Psoas muscle (tissue), 8 donors: ENCODE measurements around the gene CLDN34. TPM values are rescaled to one million over a fixed set of nuclear protein-coding genes. Genes with fewer than 3 reads are reported as not detected.

Experiments used
- ATAC-seq, 4 donors: fragments of 200-7000 bp; cut with Tn5 transposase; one replicate each; pipeline ENCODE4 v1.9.1; 2020; ENCODE audit warnings: moderate library complexity in 3 of 4, mild to moderate bottlenecking in 2 of 4
- DNase-seq, 2 donors: peaks; one replicate each; pipeline ENCODE4 v3.0.0-alpha.2; 2020
- H3K27ac ChIP-seq: fragments of 200-600 bp; one replicate; pipeline ENCODE4 v1.8.0; 2022
- H3K27me3 ChIP-seq, 3 donors: fragments of 200-600 bp in 1 of 3; one replicate each; pipeline versions ENCODE4 v1.6.1 to v1.8.0; 2013 to 2022; ENCODE audit warnings: low read length in 2 of 3, mild to moderate bottlenecking in 2 of 3, moderate library complexity in 1 of 3; ENCODE audit not compliant: insufficient read depth in 3 of 3
- H3K36me3 ChIP-seq, 2 donors: fragments of 200-600 bp in 1 of 2; one replicate each; pipeline versions ENCODE4 v1.6.1 to v1.8.0; 2013 to 2022; ENCODE audit warnings: low read depth in 1 of 2, mild to moderate bottlenecking in 1 of 2, moderate library complexity in 1 of 2; ENCODE audit not compliant: insufficient read depth in 1 of 2
- H3K4me1 ChIP-seq: fragments of 200-600 bp; one replicate; pipeline ENCODE4 v1.8.0; 2022
- H3K4me3 ChIP-seq: fragments of 200-600 bp; one replicate; pipeline ENCODE4 v1.8.0; 2022; ENCODE audit warnings: mild to moderate bottlenecking
- H3K9me3 ChIP-seq: fragments of 200-600 bp; one replicate; pipeline ENCODE4 v1.8.0; 2022
- CTCF ChIP-seq: fragments of 200-600 bp; IDR thresholded peaks from one replicate; pipeline ENCODE4 v1.8.0; 2022; ENCODE audit warnings: antibody characterized with exemption
- WGBS, 3 donors: extraction: QIAGEN DNeasy Blood & Tissue Kit; methylation state at CpG; one replicate each; pipeline versions ENCODE4 v1.1.6 to v1.1.7; 2013; 5-methylcytosine and 5-hydroxymethylcytosine counted together
- intact Hi-C, 2 donors: fragments of 100-400 bp; cut with DNase I; formaldehyde crosslinking; loops; one replicate each; pipeline versions ENCODE4 v1.11.0 to v1.14.2; 2022
- long read RNA-seq, 2 donors: library from polyadenylated mRNA; unstranded; transcript quantifications; one replicate each; pipeline ENCODE4 v2.0.0, GENCODE V29; 2021
- polyA plus RNA-seq, 3 donors: library from polyadenylated mRNA; stranded (reverse); fragments of 200-250 nt; gene quantifications; one replicate each; pipeline ENCODE4 v1.2.3, GENCODE V29; 2013
- total RNA-seq, 4 donors: library from RNA; stranded (reverse); fragmentation: NEBNext Ultra II Directional in 2 of 4; extraction: Animal tissue kit (Norgen Biotek cat#: 25700) in 2 of 4; gene quantifications; one replicate each; pipeline versions ENCODE4 v1.2.1 to v1.2.4, GENCODE V29; 2021 to 2023
- donor health status: healthy with polysubstance abuse.
- donor health status: DM: no; HTN: no; CAD: no; lungs with moderate emphysema.
- donor health status: Bipolar disorder and iron deficiency.
- donor health status: healthy.
- donor health status: DM: yes; HTN: yes; CAD: no.
- donor health status: DM: no; HTN: no; CAD: no.
- donor health status: DM: no; HTN: no; CAD: no.
- donor health status: DM: yes; HTN: yes; CAD: no.

Gene CLDN34
- total RNA-seq: not detected
- polyA plus RNA-seq: not detected
- long read RNA-seq, donor 1: 0 reads
- long read RNA-seq, donor 2: 0 reads

- Histone ChIP-seq H3K4me3 (no peak within 1 kb of the TSS), H3K4me1 (no peaks in the 10 kb centered on the region), H3K9me3 (no peaks in the 10 kb centered on the region), H3K27me3 (peaks cover 0 to 5% (median 0%) of the 10 kb centered on the region in 3 donors), H3K27ac (no peak within 1 kb of the TSS), H3K36me3 (no peaks in the 10 kb centered on the region)
- DNase-seq (no peak), ATAC-seq (no peak)
- TF ChIP-seq CTCF: no peak
- intact Hi-C loops: no loop called here
- WGBS, 3 donors: 86 to 95% (median 93%) methylated on average over 15 to 16 of the region's 16 CpGs
Measured at GRCh38 chrX:9966775-9967408, at the start of gene CLDN34. CLDN34 (plus strand) TSS chrX:9967358; CDS start chrX:9967358, 0 bp downstream.

- no peak for ATAC-seq
- WGBS, 3 donors: 72 to 87% (median 79%) methylated on average over 5 of the region's 5 CpGs
- DNase-seq: no peak
- H3K27ac ChIP-seq: no peak overlapping the region
- intact Hi-C loops: no loop called here
- H3K4me1 ChIP-seq: no peaks in the 10 kb centered on the region
- peaks cover 0 to 2% (median 0%) of the 10 kb centered on the region in 3 donors for H3K27me3 ChIP-seq
- H3K9me3 ChIP-seq: no peaks in the 10 kb centered on the region
- no peak overlapping the region for H3K4me3 ChIP-seq
- no peak for TF ChIP-seq CTCF
- no peaks in the 10 kb centered on the region for H3K36me3 ChIP-seq
Measured at GRCh38 chrX:9917861-9918260, 49.3 kb upstream of the CLDN34 start.

- Histone ChIP-seq H3K27ac (no peak overlapping the region), H3K4me3 (no peak overlapping the region), H3K9me3 (no peaks in the 10 kb centered on the region), H3K36me3 (no peaks in the 10 kb centered on the region), H3K27me3 (peaks cover 0 to 2% (median 0%) of the 10 kb centered on the region in 3 donors), H3K4me1 (no peaks in the 10 kb centered on the region)
- no peak for TF ChIP-seq CTCF
- 81 to 96% (median 93%) methylated on average over 3 of the region's 3 CpGs for WGBS, 3 donors
- intact Hi-C loops: no loop called here
- DNase-seq (no peak), ATAC-seq (no peak)
Measured at GRCh38 chrX:9919632-9920172, 47.5 kb upstream of the CLDN34 start.

- WGBS, 3 donors: 86 to 95% (median 93%) methylated on average over 5 of the region's 5 CpGs
- DNase-seq: no peak
- Histone ChIP-seq H3K36me3 (no peaks in the 10 kb centered on the region), H3K27me3 (no peaks in the 10 kb centered on the region), H3K27ac (no peak overlapping the region), H3K9me3 (no peaks in the 10 kb centered on the region), H3K4me1 (no peaks in the 10 kb centered on the region), H3K4me3 (no peak overlapping the region)
- intact Hi-C loops: no loop called here
- ATAC-seq: no peak
- TF ChIP-seq CTCF: no peak
Measured at GRCh38 chrX:9921407-9921806, 45.8 kb upstream of the CLDN34 start.
